ENCODE measurements around the gene PTPRM. TPM values are rescaled to one million over a fixed set of nuclear protein-coding genes. Genes with fewer than 3 reads are reported as not detected.

PTPRM gene
- total and polyA plus RNA-seq, 2 experiments from 2014 or later = 1.6 to 5.3 TPM

DNA sequence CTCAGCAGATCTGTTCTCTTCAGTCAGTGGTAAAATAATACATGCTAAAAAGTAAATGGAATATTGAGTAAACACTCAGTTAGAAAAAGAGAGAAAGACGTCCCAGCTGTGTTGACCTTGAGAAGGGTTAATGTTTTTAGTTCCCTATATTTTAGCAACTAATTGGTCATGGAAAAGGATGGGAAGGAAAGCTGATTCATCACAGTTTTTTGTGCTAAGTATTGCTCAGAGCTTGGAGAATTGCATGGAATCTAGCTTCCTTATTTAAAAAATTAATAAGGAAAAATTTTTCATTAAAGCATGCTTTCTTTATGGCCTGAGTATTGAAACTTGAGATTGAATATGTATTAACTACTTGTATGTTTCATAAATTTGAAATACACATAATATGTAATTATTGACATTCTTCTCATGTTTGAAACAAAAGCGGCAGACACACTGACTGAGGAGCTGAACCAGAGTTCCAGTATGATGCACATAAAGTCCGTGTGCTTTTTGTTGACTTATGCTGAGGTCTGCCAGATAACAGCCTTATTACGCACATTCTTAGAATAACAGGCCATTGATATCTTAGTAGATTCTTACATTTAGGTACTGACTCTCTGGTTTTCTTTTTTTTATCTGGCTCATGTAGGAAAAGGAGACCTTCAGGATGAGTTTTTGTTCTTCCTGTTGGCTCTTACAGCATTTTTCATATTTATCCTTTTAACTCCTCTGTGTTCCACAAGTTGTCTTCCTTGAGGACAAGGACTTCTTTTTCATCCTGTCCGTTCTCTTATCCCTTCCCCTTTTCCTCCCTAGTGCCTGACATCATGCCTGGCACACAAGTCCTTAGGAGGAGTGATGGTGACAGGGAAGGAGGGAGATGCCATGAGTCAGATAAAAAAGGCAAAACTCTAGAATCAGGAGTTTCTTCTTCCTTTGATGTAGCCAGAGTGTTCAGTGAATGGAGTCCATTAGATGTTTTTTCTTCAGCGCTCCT, 194.1 kb downstream of the PTPRM start:
- DNase-seq (ENCODE audit: low spot score) (no peak), ATAC-seq (no peak)
- Histone ChIP-seq H3K27ac (ENCODE audit: low read depth) (no peak overlapping the region), H3K36me3 (ENCODE audit: insufficient read depth) (no peaks in the 10 kb centered on the region), H3K4me1 (ENCODE audit: insufficient read depth) (peaks cover 15% of the 10 kb centered on the region), H3K9me2 (ENCODE audit: insufficient read depth) (no peaks in the 10 kb centered on the region), H3K79me2 (replicated peaks; ENCODE audit: insufficient read depth) (no peaks in the 10 kb centered on the region), H3K27me3 (ENCODE audit: insufficient read depth) (no peaks in the 10 kb centered on the region), H3F3A (replicated peaks; ENCODE audit: low read depth) (no peaks in the 10 kb centered on the region), H3K4me3 (no peak overlapping the region), H3K4me2 (no peak overlapping the region), H2AFZ (no peak overlapping the region), H4K20me1 (replicated peaks; ENCODE audit: insufficient read depth) (no peaks in the 10 kb centered on the region)
- no peaks in the 10 kb centered on the region for H3K9me3 Mint-ChIP-seq
- H3K4me3 Mint-ChIP-seq = no peak overlapping the region
- H3K27me3 Mint-ChIP-seq (ENCODE audit: insufficient read depth, low read depth, poor library complexity) = no peaks in the 10 kb centered on the region
- peaks cover 21% of the 10 kb centered on the region for H3K4me1 Mint-ChIP-seq
- TF ChIP-seq JUNB (IDR thresholded peaks at IDR 0.05; ENCODE audit: unreplicated experiment) (no peak), STAT1 (IDR thresholded peaks at IDR 0.05; ENCODE audit: unreplicated experiment) (no peak), NANOG (IDR thresholded peaks at IDR 0.05; ENCODE audit: borderline replicate concordance) (no peak)
- TF ChIP-seq, protein P1, sequence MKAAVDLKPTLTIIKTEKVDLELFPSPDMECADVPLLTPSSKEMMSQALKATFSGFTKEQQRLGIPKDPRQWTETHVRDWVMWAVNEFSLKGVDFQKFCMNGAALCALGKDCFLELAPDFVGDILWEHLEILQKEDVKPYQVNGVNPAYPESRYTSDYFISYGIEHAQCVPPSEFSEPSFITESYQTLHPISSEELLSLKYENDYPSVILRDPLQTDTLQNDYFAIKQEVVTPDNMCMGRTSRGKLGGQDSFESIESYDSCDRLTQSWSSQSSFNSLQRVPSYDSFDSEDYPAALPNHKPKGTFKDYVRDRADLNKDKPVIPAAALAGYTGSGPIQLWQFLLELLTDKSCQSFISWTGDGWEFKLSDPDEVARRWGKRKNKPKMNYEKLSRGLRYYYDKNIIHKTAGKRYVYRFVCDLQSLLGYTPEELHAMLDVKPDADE (IDR thresholded peaks at IDR 0.05) = no peak
- TF ChIP-seq, protein P2, sequence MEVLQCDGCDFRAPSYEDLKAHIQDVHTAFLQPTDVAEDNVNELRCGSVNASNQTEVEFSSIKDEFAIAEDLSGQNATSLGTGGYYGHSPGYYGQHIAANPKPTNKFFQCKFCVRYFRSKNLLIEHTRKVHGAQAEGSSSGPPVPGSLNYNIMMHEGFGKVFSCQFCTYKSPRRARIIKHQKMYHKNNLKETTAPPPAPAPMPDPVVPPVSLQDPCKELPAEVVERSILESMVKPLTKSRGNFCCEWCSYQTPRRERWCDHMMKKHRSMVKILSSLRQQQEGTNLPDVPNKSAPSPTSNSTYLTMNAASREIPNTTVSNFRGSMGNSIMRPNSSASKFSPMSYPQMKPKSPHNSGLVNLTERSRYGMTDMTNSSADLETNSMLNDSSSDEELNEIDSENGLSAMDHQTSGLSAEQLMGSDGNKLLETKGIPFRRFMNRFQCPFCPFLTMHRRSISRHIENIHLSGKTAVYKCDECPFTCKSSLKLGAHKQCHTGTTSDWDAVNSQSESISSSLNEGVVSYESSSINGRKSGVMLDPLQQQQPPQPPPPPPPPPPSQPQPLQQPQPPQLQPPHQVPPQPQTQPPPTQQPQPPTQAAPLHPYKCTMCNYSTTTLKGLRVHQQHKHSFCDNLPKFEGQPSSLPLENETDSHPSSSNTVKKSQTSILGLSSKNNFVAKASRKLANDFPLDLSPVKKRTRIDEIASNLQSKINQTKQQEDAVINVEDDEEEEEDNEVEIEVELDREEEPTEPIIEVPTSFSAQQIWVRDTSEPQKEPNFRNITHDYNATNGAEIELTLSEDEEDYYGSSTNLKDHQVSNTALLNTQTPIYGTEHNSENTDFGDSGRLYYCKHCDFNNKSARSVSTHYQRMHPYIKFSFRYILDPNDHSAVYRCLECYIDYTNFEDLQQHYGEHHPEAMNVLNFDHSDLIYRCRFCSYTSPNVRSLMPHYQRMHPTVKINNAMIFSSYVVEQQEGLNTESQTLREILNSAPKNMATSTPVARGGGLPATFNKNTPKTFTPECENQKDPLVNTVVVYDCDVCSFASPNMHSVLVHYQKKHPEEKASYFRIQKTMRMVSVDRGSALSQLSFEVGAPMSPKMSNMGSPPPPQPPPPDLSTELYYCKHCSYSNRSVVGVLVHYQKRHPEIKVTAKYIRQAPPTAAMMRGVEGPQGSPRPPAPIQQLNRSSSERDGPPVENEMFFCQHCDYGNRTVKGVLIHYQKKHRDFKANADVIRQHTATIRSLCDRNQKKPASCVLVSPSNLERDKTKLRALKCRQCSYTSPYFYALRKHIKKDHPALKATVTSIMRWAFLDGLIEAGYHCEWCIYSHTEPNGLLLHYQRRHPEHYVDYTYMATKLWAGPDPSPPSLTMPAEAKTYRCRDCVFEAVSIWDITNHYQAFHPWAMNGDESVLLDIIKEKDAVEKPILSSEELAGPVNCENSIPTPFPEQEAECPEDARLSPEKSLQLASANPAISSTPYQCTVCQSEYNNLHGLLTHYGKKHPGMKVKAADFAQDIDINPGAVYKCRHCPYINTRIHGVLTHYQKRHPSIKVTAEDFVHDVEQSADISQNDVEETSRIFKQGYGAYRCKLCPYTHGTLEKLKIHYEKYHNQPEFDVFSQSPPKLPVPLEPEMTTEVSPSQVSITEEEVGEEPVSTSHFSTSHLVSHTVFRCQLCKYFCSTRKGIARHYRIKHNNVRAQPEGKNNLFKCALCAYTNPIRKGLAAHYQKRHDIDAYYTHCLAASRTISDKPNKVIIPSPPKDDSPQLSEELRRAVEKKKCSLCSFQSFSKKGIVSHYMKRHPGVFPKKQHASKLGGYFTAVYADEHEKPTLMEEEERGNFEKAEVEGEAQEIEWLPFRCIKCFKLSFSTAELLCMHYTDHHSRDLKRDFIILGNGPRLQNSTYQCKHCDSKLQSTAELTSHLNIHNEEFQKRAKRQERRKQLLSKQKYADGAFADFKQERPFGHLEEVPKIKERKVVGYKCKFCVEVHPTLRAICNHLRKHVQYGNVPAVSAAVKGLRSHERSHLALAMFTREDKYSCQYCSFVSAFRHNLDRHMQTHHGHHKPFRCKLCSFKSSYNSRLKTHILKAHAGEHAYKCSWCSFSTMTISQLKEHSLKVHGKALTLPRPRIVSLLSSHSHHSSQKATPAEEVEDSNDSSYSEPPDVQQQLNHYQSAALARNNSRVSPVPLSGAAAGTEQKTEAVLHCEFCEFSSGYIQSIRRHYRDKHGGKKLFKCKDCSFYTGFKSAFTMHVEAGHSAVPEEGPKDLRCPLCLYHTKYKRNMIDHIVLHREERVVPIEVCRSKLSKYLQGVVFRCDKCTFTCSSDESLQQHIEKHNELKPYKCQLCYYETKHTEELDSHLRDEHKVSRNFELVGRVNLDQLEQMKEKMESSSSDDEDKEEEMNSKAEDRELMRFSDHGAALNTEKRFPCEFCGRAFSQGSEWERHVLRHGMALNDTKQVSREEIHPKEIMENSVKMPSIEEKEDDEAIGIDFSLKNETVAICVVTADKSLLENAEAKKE (CRISPR knock-in tag; IDR thresholded peaks at IDR 0.05) = no peak
- no peak overlapping the region; the same call in 1 of the 2 replicates for H3K27ac Mint-ChIP-seq
- H3K36me3 Mint-ChIP-seq (ENCODE audit: low read depth) = no peaks in the 10 kb centered on the region
